K562 (cell line): Measurements from ENCODE around the gene PLXNB2. TPM values are rescaled to one million over a fixed set of nuclear protein-coding genes. Genes with fewer than 3 reads are reported as not detected.

Experiments
- CHD4 ChIP-seq: fragments of 200-600 bp; sonication (generic); IDR thresholded peaks from 3 replicates; pipeline ENCODE4 v1.6.1; 2012; ENCODE audit warnings: low read depth, mild to moderate bottlenecking, mixed read lengths, low read length, inconsistent platforms; ENCODE audit not compliant: insufficient read depth, insufficient replicate concordance, poor library complexity, severe bottlenecking
- DDX20 ChIP-seq: fragments of 450-650 bp; IDR thresholded peaks from 2 replicates; pipeline ENCODE4 v1.6.1; 2016; ENCODE audit warnings: missing genetic modification characterization, low read depth, mild to moderate bottlenecking, missing compliant biosample characterization, moderate library complexity
- DPF2 ChIP-seq: fragments of 450-650 bp; IDR thresholded peaks from 2 replicates; pipeline ENCODE4 v1.6.1; 2016
- GTF2A2 ChIP-seq: IDR thresholded peaks from 2 replicates; pipeline ENCODE4 v1.6.1; 2016; ENCODE audit warnings: mild to moderate bottlenecking, missing genetic modification characterization, missing compliant biosample characterization
- GTF2F1 ChIP-seq: IDR thresholded peaks from 2 replicates; pipeline ENCODE4 v1.6.1; 2011; ENCODE audit warnings: low read depth, low read length, improper control_type of control experiment
- HSF4 ChIP-seq: fragments of 250-450 bp; sonication (Bioruptor Pico); IDR thresholded peaks from 2 replicates; pipeline ENCODE4 v2.1.2; 2022; ENCODE audit warnings: mild to moderate bottlenecking, moderate library complexity, borderline replicate concordance
- MAX ChIP-seq: sonication (generic); formaldehyde crosslinking; IDR thresholded peaks from 2 replicates; pipeline ENCODE4 v1.9.0; 2022; ENCODE audit warnings: mild to moderate bottlenecking, missing genetic modification reagents
- MEF2D ChIP-seq: conservative IDR thresholded peaks from 2 replicates; pipeline ENCODE4 v1.6.1; 2016; ENCODE audit warnings: low read depth, missing genetic modification characterization, missing compliant biosample characterization
- NFXL1 ChIP-seq: fragments of 450-650 bp; formaldehyde crosslinking; IDR thresholded peaks from 2 replicates; pipeline ENCODE4 v1.4.0; 2021; ENCODE audit warnings: mild to moderate bottlenecking
- PBX2 ChIP-seq, 2 experiments: IDR thresholded peaks in 1 of 2; conservative IDR thresholded peaks in 1 of 2; 2 replicates each; pipeline ENCODE4 v1.6.1; 2016; ENCODE audit warnings: low read depth in 2 of 2, mild to moderate bottlenecking in 1 of 2, missing compliant biosample characterization in 1 of 2, missing genetic modification characterization in 1 of 2, moderate library complexity in 1 of 2
- PYGO2 ChIP-seq: fragments of 450-650 bp; IDR thresholded peaks from 2 replicates; pipeline ENCODE4 v1.6.1; 2016; ENCODE audit warnings: mild to moderate bottlenecking, missing genetic modification characterization, moderate library complexity, missing compliant biosample characterization
- SMARCC2 ChIP-seq: fragments of 450-650 bp; IDR thresholded peaks from 2 replicates; pipeline ENCODE4 v1.6.1; 2017; ENCODE audit warnings: antibody characterized with exemption, moderate library complexity, mild to moderate bottlenecking, low read depth
- SRF ChIP-seq, 2 experiments: fragments of 250-450, 450-650 bp in 1 of 2; sonication (Bioruptor Pico) in 1 of 2; sonication (generic) in 1 of 2; formaldehyde crosslinking; IDR thresholded peaks; 2 replicates each; pipeline versions ENCODE4 v1.5.0 to v1.5.1; 2020 to 2022; ENCODE audit warnings: mild to moderate bottlenecking in 1 of 2, missing genetic modification reagents in 1 of 2
- TSC22D4 ChIP-seq: fragments of 450-650 bp; IDR thresholded peaks from 2 replicates; pipeline ENCODE4 v1.6.1; 2016; ENCODE audit warnings: missing genetic modification characterization, missing biosample characterization, control low read depth
- XRCC3 ChIP-seq: fragments of 450-650 bp; IDR thresholded peaks from 2 replicates; pipeline ENCODE4 v1.6.1; 2017; ENCODE audit warnings: mild to moderate bottlenecking, moderate library complexity
- ZBTB7A ChIP-seq: IDR thresholded peaks from 2 replicates; pipeline ENCODE4 v1.6.1; 2011; ENCODE audit warnings: low read depth, mild to moderate bottlenecking, low read length, moderate library complexity, borderline replicate concordance; ENCODE audit not compliant: control insufficient read depth
- ZKSCAN8 ChIP-seq: fragments of 200-800 bp; sonication (Bioruptor generic); IDR thresholded peaks from 2 replicates; pipeline ENCODE4 v1.6.1; 2016; ENCODE audit warnings: missing genetic modification characterization, missing compliant biosample characterization
- ZNF644 ChIP-seq: fragments of 200-800 bp; sonication (Bioruptor generic); IDR thresholded peaks from 2 replicates; pipeline ENCODE4 v1.6.1; 2016; ENCODE audit warnings: low read depth, missing genetic modification characterization, missing compliant biosample characterization
- polyA plus RNA-seq, 8 experiments: library from polyadenylated mRNA; depleted of rRNA in 4 of 8; stranded (reverse) in 5 of 8; unstranded in 3 of 8; fragments of >200 nt; fragmentation: Nextera tagmentation in 2 of 8; fragmentation: Illumina TruSeq in 1 of 8; extraction: Ambion mirVana in 2 of 8; extraction: Trizol in 1 of 8; gene quantifications; 2 replicates each; pipeline versions ENCODE4 v1.2.1 to v1.2.3, GENCODE V29; 2011 to 2014; ENCODE audit warnings: inconsistent platforms in 1 of 8, missing spikeins in 1 of 8
- total RNA-seq, 7 experiments: library from RNA; depleted of rRNA in 6 of 7; stranded (reverse); fragments of >200 nt in 6 of 7; fragmentation: Illumina TruSeq in 2 of 7; extraction: Trizol in 2 of 7; gene quantifications; 2 replicates each; pipeline versions ENCODE4 v1.2.1 to v1.2.3, GENCODE V29; 2011 to 2021; ENCODE audit warnings: low replicate concordance in 1 of 7
- TF ChIP-seq, protein P1 (sequence below): IDR thresholded peaks from 2 replicates; pipeline ENCODE4 v1.6.1; 2014; ENCODE audit warnings: antibody characterized with exemption
- TF ChIP-seq, protein P2 (sequence below): sonication (generic); formaldehyde crosslinking; IDR thresholded peaks from 2 replicates; pipeline ENCODE4 v1.8.0; 2022; ENCODE audit warnings: mild to moderate bottlenecking, low read depth, missing genetic modification reagents

PLXNB2 gene
- total and polyA plus RNA-seq, 9 of the 15 experiments (the other 6 are each of a cell fraction or from before 2014, with no cell fraction given), result 0.15 to 45.1 (median 13.6) TPM

GRCh38 chr22:50318698-50319411, 11.4 kb upstream of the PLXNB2 start (continued):
- TF ChIP-seq ZNF644 (tag) (no peak), NFXL1 (CRISPR knock-in tag) (no peak), GTF2F1 (no peak), PYGO2 (tag) (no peak), TSC22D4 (tag) (no peak), XRCC3 (no peak), SRF (CRISPR knock-in tag; IDR thresholded peaks at IDR 0.05) (no peak), MEF2D (tag) (no peak), PBX2 (CRISPR knock-in tag; IDR thresholded peaks at IDR 0.05; ENCODE audit: low read depth) (no peak), PBX2 (tag; conservative IDR thresholded peaks at IDR 0.05; ENCODE audit: low read depth) (no peak), GTF2A2 (no peak), DPF2 (peak; percentile 87), CHD4 (no peak), DDX20 (no peak), SMARCC2 (no peak), MAX (peak; percentile 77), HSF4 (CRISPR knock-in tag) (no peak), ZBTB7A (peak; percentile 97), ZKSCAN8 (no peak)
- TF ChIP-seq, protein P1, sequence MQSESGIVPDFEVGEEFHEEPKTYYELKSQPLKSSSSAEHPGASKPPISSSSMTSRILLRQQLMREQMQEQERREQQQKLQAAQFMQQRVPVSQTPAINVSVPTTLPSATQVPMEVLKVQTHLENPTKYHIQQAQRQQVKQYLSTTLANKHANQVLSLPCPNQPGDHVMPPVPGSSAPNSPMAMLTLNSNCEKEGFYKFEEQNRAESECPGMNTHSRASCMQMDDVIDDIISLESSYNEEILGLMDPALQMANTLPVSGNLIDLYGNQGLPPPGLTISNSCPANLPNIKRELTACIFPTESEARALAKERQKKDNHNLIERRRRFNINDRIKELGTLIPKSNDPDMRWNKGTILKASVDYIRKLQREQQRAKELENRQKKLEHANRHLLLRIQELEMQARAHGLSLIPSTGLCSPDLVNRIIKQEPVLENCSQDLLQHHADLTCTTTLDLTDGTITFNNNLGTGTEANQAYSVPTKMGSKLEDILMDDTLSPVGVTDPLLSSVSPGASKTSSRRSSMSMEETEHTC, result no peak
- TF ChIP-seq, protein P2, sequence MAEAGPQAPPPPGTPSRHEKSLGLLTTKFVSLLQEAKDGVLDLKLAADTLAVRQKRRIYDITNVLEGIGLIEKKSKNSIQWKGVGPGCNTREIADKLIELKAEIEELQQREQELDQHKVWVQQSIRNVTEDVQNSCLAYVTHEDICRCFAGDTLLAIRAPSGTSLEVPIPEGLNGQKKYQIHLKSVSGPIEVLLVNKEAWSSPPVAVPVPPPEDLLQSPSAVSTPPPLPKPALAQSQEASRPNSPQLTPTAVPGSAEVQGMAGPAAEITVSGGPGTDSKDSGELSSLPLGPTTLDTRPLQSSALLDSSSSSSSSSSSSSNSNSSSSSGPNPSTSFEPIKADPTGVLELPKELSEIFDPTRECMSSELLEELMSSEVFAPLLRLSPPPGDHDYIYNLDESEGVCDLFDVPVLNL (CRISPR knock-in tag), result no peak
